GM18508 (cell line): ENCODE measurements around the gene PTPRD.

Source experiments
- ATAC-seq: cut with Tn5 transposase; IDR thresholded peaks from one replicate; pipeline ENCODE4 v1.9.1; 2021; ENCODE audit warnings: moderate number of reproducible peaks; ENCODE audit not compliant: insufficient read depth, unreplicated experiment

PTPRD gene

DNA sequence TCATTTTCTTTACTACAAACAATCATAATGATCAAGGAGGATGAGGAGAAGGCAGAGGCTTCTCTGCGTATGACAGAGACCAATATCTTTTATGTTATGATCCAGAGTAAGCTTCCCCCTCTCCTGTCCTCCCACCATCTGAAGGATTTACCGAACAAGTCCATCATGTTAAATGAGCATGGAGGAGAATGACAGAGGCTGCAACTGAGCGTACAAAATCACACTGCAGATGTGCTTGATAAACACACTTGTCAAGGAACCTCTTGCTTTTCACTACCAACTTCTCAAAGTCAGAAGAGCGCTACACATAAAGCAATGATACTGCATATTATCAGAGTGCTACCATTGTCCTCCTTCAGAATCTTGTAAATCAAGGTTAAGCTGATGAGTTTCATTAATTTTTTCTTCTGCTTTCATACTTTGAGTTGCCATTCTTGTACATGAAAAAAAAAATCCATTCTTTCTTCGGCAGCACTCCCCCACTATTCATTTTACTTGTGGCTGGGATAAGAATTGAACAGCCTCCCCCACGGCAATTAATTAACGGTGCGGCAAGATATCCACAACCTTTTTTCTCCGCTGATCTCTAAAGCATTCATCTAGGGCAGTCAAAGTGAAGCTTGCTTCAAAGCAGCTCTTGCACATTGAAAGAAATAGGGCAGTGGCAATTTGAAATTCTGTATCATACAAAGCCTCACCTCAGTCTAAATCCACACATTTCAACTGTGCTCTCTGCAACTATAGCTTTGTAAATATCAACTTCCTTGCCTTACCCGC lies 2139.4 kb downstream of the PTPRD start:
- no peak for ATAC-seq

DNA sequence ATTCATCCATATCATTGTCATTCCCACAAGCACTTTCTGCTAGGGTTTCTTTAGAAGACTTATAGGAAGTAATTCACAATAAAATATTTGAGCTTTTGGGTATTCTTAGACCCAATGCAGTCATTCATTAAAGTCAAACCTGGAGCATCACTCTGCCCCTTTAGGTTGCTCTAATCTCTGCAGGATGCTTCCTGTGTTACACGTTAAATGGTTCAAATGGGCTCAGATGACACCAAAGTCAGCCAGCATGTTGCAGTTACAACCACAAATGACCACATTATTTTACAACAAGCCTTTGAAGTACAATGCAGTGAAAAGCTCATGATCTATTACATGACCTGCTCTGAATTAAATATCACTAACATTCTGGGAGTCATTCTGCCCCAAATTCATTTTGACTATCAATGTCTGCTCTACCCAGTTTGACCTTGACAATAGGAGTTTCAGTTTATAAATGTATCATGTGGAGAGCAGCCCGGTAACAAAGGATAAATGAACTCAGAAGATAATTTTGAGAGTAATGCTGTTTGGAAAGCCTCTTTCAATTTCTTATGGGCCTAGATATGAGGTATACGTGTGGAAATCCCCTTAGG lies 2144.7 kb downstream of the PTPRD start:
- ATAC-seq, result no peak

DNA sequence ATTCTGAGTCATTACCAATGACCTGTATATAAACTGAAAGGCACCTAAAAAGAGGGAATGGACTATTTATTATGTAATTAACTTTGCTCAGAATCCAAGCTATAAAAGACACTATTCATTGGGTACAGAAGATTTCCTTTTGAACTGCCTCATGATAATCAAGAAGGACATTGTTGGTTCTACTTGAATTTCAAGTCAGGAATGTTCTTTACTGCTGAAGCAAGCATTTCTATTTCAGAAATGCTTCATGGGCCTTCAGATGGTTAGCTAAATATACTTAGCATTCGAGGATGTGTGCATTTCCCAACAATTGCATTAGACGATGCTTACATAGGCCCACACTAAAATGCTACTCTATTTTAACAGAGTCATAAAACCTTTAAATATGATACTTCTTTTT lies 2155.0 kb downstream of the PTPRD start:
- ATAC-seq, result no peak

DNA sequence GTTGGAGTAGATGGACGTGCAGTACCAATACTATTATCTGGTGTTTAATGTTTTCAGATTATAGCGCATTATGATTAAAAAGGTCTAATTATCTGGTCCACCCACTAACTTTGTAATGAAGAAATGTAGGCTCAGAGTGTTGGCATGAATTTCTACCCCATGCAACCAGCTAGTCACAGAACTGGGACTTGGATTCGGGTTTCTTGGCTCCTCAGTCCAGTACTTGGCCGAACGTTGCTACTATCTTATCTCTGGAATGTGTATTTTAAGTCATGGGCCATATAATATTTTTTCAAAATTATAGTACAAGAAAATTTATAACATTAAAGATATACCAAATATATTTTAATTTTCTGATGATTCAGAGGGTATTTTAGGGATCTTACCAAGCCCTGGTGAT lies 2155.7 kb downstream of the PTPRD start:
- no peak for ATAC-seq

DNA sequence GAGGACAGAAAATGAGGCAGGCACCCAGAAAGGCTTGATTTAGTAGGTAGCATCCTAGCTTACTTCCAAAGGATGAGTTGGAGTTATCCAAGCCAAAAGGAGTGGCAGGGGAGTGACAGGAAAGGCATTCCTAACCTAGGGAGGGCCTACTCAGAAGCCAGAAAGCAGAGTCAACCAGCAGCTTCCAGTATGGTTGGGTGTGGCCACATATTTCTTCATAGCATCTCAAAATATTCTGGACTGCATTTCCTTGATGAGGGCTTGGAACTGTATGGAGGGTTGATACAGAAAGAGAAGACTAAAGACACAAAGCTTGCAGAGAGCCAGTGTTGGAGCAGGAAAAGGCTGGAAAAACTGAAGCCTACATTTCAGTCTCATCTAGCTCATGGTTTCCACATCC lies 2156.5 kb downstream of the PTPRD start:
- ATAC-seq, result no peak

DNA sequence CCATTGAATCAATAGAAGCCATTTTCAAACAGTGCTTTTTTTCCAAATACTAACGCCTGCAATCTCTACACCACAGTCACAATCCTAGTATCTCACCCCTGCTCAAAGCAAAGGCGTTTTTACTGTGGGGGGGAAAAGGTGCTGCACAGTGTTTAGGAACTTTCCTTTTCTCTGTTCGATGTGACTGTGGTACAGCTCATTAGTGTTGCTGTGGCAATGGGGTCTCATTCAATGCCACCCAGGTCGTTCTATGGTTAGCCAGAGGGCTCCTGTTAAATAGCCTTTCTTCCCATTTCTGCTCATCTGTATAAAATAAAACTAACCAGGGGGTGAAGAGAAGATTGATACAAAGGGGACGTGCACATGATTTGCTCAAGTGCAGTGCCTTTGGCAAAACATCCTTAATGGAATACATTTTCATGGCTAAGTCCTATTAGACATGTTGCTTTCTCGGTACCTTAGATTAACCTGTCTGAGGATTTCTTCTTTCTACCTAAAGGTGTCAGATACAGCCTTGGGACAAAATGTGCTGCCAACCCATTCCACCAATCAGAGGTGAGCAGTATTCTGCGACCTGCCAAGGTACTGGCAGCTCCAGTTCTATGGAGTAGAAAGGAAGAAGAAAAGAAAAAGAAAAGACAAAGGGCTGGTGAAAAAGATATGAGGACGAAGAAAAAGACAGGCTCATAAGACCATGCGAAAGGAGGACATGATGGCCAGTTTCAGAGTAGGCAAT lies 2161.8 kb downstream of the PTPRD start:
- ATAC-seq, result no peak

DNA sequence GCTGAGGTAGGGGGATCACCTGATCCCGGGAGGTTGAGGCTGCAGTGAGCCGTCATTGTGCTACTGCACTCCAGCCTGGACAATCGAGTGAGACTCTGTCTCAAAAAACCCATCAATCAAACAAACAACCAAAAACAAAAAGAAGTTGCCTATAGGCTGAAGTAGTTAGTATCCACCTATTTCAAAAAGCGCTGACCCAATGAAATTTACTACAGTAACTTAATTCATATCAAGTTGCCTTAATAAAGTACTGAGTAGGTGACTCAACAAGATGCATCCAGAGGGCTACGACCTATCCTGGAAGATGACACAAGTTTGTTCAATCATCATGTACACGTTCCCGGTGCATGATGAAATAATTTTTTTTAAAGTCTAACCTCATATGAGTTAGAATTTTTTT lies 2164.6 kb downstream of the PTPRD start:
- ATAC-seq, result no peak

DNA sequence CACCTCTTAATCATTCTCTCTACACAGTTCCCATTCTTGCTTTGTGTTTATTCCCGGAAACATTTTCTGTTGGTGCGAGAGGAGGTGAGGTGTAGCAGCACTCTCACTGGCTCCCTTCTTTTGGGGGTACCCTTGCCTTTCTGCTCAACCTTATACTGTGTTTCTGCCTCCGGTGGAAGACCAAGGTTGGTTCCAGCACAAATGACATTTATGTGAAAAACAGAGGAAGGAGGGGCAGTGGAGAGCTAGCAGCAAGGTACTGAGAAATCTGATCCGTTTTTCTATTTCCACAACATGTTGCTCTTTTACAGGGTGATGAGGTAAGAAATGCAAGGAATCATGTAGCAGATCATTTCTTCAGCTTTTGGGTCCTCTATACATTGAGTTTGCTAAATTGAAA lies 2165.2 kb downstream of the PTPRD start:
- ATAC-seq, result no peak

DNA sequence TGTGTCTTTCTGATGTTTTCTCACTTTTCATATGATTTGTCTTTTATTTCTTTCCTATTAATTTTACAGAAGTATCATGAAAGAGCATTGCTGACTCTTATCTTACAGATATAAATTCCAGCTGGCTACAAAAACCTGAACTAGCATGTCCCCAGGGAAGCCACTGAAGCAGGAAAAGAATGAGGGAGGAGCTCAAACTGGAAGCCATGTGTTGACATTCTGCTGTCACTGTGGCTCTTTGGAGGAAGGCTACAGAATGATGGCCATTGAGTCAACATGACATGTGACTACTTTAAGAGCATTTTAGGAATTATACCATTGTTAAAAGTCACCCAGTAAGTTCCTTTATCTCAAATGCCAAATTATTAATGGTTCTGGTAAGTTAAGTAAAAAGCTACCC lies 2174.9 kb downstream of the PTPRD start:
- no peak for ATAC-seq

DNA sequence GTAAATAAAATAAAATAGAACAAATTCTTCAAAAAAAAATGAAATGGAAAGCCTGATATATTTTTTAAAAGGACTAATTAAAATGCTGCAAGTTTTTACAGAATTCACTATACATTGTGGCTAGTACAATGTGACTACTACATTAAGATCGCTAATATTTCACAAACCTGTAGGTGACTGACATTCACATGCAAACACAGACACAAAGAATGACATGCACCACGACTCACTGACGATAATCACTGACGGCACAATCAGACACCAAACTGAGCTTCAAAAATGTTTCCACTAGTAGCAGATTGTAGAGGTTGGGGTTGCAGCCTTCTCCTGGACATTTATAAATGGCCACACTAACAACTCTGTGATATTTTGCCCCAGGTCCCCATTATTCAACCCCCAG lies 2175.5 kb downstream of the PTPRD start:
- no peak for ATAC-seq

DNA sequence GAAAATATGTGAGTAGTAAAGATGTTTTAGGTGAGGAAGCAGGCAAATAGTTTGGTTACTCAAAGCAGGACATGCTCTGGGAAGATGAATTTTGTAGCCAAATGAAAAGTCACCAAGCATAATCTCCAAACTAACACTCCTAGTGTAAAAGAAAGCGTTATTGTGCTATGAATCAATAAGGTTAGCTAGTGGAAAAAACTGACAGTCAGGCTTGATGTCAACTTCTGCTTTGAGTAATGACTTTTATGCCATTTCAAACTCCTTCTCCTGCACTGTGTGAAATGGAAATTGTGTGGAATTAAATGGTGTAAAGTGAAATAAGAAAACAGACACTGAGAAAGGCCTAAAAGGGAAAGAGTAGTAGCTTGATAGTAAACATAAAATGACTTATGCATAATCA lies 2176.0 kb downstream of the PTPRD start:
- no peak for ATAC-seq

DNA sequence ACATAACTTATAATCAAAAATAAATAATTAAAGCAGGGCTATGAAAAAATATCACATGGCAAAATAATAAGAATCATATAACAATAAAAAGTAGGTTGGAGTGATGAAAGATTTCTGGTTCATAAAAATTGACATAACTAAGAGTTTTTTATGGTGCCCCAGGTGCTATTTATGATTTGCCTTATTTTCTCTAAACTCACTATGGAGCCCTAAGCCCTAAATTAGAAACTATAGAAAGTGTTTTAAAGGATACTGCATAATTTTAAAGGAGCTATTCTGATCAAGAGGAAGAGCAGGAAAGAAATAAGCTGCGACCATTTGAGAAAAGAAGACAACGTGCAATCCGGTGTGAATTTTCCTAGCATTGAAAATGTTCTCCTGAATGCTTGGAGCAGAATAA lies 2178.2 kb downstream of the PTPRD start:
- ATAC-seq, result no peak

DNA sequence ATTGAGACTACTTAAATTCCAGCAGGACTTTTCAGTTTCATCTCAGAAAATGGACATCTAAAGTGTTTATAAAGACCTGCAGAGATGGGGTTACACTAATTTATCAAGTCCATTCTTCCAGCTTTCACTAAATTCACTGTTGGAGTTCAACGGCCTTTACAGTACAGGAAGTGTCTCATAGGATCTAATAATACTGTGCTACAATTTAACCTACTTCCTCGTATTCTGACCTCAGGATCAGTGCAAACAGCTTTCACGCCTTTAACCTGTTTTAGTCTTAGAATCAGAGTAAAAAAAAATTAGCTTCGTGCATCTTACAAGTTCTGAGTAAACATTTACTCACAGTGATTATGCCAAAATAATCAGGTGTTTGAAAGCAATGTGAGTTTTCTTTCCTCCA lies 2180.6 kb downstream of the PTPRD start:
- no peak for ATAC-seq

DNA sequence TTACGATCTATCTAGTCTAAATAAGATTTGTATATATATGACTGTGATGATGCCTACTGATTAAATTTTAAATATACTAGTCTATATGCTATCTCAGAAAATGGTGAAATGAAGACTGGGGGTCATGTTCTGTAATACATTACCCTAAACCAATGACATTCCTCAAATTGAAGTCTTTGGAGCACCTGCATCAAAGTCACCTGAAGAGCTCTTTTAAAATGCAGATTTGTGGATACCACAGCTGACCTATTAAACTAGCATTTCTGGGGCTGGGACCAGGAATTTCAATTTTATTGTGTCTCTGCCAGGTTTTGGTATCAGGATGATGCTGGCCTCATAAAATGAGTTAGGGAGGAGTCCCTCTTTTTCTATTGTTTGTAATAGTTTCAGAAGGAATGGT lies 2181.3 kb downstream of the PTPRD start:
- ATAC-seq, result no peak

DNA sequence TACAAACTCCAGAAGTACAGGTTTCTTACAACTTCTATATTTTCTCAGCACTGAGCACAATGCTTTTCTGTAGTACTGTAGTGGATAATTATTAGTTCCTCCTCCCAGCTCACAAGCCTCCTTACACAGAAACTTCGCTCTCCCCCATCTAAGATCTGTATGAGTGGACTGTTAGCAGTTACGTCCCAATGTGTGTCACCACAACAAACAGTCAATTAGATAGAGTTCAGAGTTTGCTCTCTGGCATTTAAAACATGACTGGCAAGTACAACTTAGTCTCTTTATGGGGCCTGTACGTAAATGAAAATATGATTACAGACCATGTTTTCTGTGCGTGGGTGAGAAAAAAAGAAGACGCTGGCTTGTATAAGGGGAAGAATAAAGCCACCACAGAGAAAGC lies 2181.9 kb downstream of the PTPRD start:
- no peak for ATAC-seq

DNA sequence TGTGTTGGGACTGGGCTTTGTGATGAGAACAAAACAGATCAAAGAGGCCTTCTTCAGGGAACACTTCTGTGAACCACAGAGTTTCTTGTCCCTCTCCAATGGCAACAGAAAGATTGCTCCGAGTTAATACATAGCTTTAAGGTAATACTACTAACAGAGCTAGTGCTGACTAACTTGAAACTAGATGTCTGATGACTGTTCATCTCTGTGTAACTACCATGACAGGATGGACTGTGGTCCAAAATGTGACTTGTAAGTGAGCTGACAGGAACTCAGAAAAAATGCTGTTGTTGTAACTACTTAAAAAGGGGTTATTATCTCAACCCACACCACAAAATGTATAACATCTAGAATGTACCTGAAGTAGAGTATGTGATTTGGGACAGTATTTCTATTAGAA lies 2183.0 kb downstream of the PTPRD start:
- ATAC-seq, result no peak

DNA sequence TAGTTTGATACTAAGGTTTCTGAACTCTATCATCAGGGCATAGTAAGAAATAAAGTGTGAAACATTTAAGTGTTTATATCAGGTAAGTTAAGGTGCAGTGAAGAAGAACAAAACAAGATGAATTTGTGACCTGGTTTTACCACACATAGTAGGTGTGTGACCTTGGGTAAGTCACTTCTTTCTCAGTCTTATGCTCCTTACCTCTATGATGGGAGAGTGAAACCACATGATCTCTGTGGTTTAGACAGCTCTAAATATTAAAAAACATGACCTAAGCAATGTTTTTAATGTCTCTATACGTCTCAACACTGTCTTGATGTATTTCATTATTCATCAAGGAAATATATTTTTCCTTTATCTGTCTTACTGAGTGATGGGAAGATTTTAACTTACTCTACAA lies 2183.6 kb downstream of the PTPRD start:
- ATAC-seq, result no peak

DNA sequence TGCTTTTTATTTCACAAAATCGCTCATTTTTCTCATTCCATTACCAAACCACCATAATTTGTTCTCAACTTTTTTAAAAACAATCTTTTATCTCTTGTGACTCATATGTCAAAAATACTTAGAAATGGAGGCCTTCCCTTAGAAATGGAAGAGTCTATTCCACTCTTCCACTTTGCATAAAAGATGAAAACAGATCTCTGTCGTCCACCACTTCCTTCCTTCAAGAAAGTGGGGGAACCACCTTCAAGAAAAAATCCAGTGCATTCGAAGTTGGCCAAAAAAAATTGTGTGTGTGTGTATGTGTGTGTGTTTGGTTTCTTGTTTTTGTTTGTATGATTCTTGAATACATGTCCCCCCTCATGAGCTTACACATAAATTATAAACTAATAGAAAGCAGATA lies 2184.4 kb downstream of the PTPRD start:
- ATAC-seq, result no peak

DNA sequence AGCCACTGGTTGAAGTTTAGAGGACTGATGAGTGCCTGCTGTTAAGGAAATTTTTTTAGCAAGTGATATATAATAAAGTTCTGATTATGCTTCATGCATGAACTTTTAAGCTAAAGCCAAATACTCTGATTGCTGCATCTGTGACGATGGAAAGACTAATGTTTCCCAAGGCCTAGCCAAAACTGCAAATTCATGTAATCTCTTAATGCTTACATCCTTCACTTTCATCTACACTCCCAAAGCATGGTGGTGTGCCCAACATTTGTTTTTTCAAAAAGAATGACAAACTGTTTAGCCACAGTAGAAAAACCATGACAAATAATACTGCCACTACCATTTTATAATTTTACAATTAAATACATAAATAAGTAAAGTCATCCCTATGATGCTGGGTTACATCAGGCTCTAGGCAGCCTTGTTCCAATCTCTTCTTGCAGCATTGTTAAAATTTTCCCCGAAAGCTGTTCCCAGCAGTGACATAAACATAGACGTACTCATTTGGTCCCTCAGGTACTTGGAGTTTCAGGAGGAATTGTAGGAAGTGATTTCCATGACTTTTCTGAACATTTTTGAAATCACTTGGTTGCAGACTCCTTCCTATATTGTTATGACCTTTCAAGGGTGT lies 2187.9 kb downstream of the PTPRD start:
- ATAC-seq, result no peak

DNA sequence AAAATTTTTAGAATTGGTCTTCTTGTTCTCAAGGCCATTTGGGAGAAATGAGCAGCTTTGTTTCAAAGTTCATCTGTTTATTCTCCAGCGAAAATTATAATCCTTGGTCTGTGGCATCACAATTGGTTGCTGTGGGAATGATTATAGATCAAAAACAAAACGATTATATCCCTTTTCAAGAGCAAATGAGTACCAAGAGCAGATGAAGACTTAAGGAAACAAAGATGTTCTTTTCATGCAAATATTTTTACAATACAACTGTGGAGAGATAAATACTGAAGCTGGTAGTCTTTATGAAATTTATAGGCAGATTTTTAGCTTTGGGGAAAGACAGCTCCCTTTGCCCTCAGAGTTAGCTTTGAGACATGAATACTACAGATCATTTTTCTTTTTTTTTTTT lies 2192.4 kb downstream of the PTPRD start:
- ATAC-seq, result no peak

DNA sequence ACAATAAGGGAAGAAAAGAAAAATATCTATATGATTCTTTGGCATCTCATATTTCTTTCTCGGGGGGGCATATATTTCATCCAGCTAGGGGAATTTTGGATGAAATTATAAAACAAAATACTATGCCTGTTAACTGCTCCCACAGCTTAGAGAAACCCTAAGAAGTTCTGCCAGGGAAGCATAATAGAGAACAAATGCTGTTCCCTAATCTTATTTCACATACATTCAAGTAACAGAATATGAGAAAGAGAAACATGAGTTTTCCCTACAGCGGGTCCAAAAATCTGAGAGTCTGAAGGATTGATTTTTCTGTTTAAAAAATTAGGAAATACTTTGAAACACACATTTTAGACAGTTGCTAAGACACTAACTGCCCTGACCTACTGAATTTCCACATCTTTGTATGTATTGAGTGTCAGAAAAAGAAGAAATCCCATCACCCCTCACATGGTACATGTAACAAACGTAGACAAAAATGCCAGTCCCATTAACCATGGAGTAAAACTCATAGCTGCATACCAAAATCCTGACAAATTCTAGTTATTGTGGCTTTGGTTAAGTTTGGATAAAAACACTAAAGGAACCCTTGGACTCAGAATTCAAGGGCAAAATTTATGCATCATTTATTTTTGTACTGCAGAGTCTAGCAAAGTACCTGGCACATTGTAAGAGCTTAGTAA lies 2193.1 kb downstream of the PTPRD start:
- no peak for ATAC-seq
